ENCODE data around the gene TSG101.

The TSG101 gene

GRCh38 chr11:18472587-18472986 is 54.2 kb downstream of the TSG101 start:
- no peak for DNase-seq
- TF ChIP-seq GATA1 (IDR thresholded peaks at IDR 0.05; ENCODE audit: low read depth, low read length) (no peak), POLR2A (IDR thresholded peaks at IDR 0.05; ENCODE audit: low read length) (no peak)

- DNase-seq = no peak
- no peak for TF ChIP-seq POLR2A (IDR thresholded peaks at IDR 0.05; ENCODE audit: low read length)
- TF ChIP-seq GATA1 (IDR thresholded peaks at IDR 0.05; ENCODE audit: low read depth, low read length) = no peak
Observed at GRCh38 chr11:18471995-18472394, 54.7 kb downstream of the TSG101 start.

- DNase-seq = no peak
- TF ChIP-seq POLR2A (IDR thresholded peaks at IDR 0.05; ENCODE audit: low read length) (no peak), GATA1 (IDR thresholded peaks at IDR 0.05; ENCODE audit: low read depth, low read length) (no peak)
Observed at GRCh38 chr11:18468961-18469360, 57.8 kb downstream of the TSG101 start.

- DNase-seq = no peak
- TF ChIP-seq GATA1 (IDR thresholded peaks at IDR 0.05; ENCODE audit: low read depth, low read length) = no peak
- TF ChIP-seq POLR2A (IDR thresholded peaks at IDR 0.05; ENCODE audit: low read length) = no peak
Observed at GRCh38 chr11:18468059-18468458, 58.7 kb downstream of the TSG101 start.

- DNase-seq = no peak
- no peak for TF ChIP-seq GATA1 (IDR thresholded peaks at IDR 0.05; ENCODE audit: low read depth, low read length)
- TF ChIP-seq POLR2A (IDR thresholded peaks at IDR 0.05; ENCODE audit: low read length) = no peak
Observed at GRCh38 chr11:18466402-18466801, 60.3 kb downstream of the TSG101 start.

GRCh38 chr11:18463439-18463838 is 63.3 kb downstream of the TSG101 start:
- TF ChIP-seq GATA1 (IDR thresholded peaks at IDR 0.05; ENCODE audit: low read depth, low read length) (no peak), POLR2A (IDR thresholded peaks at IDR 0.05; ENCODE audit: low read length) (no peak)

GRCh38 chr11:18461909-18462308 is 64.8 kb downstream of the TSG101 start:
- no peak for DNase-seq
- TF ChIP-seq GATA1 (IDR thresholded peaks at IDR 0.05; ENCODE audit: low read depth, low read length) (no peak), POLR2A (IDR thresholded peaks at IDR 0.05; ENCODE audit: low read length) (no peak)

More at GRCh38 chr11:18463439-18463838, 63.3 kb downstream of the TSG101 start:
- DNase-seq = no peak

GRCh38 chr11:18459634-18460033 is 67.1 kb downstream of the TSG101 start:
- TF ChIP-seq POLR2A (IDR thresholded peaks at IDR 0.05; ENCODE audit: low read length) = no peak
- TF ChIP-seq GATA1 (IDR thresholded peaks at IDR 0.05; ENCODE audit: low read depth, low read length) = no peak

GRCh38 chr11:18457450-18457849 is 69.3 kb downstream of the TSG101 start:
- TF ChIP-seq GATA1 (IDR thresholded peaks at IDR 0.05; ENCODE audit: low read depth, low read length) = no peak
- DNase-seq = peak in 1 of 2 experiments; percentile 16

More at GRCh38 chr11:18459634-18460033, 67.1 kb downstream of the TSG101 start:
- no peak for DNase-seq

GRCh38 chr11:18455686-18456372 is 70.9 kb downstream of the TSG101 start, which contains the start of gene LDHAL6A:
Gene LDHAL6A (plus strand): TSS chr11:18455856. CDS start chr11:18456681, 825 bp downstream.
- TF ChIP-seq GATA1 (IDR thresholded peaks at IDR 0.05; ENCODE audit: low read depth, low read length) (no peak), POLR2A (IDR thresholded peaks at IDR 0.05; ENCODE audit: low read length) (no peak)
- no peak for DNase-seq

- DNase-seq = no peak
- TF ChIP-seq GATA1 (IDR thresholded peaks at IDR 0.05; ENCODE audit: low read depth, low read length) (no peak), POLR2A (IDR thresholded peaks at IDR 0.05; ENCODE audit: low read length) (no peak)
Observed at GRCh38 chr11:18452927-18453326, 73.8 kb downstream of the TSG101 start.

- no peak for DNase-seq
Observed at GRCh38 chr11:18449251-18449650, 77.5 kb downstream of the TSG101 start.

GRCh38 chr11:18438691-18439090 is 88.1 kb downstream of the TSG101 start:
- TF ChIP-seq POLR2A (IDR thresholded peaks at IDR 0.05; ENCODE audit: low read length) (no peak), GATA1 (IDR thresholded peaks at IDR 0.05; ENCODE audit: low read depth, low read length) (no peak)
- no peak for DNase-seq

More at GRCh38 chr11:18449251-18449650, 77.5 kb downstream of the TSG101 start:
- TF ChIP-seq GATA1 (IDR thresholded peaks at IDR 0.05; ENCODE audit: low read depth, low read length) = no peak
- TF ChIP-seq POLR2A (IDR thresholded peaks at IDR 0.05; ENCODE audit: low read length) = no peak

All from erythroblast (primary cell).